GM21528 (cell line): ENCODE results near the gene TBC1D5.
"Not testable (repeated sequence)": the region's sequence is repeated elsewhere in the genome, so short reads cannot be mapped to it uniquely, and the experiment has no call there.

Experiments used
- ATAC-seq: cut with Tn5 transposase; IDR thresholded peaks from one replicate; pipeline ENCODE4 v1.9.1; 2021; ENCODE audit warnings: mild to moderate bottlenecking, moderate library complexity; ENCODE audit not compliant: unreplicated experiment, low FRiP score

TBC1D5 gene

DNA sequence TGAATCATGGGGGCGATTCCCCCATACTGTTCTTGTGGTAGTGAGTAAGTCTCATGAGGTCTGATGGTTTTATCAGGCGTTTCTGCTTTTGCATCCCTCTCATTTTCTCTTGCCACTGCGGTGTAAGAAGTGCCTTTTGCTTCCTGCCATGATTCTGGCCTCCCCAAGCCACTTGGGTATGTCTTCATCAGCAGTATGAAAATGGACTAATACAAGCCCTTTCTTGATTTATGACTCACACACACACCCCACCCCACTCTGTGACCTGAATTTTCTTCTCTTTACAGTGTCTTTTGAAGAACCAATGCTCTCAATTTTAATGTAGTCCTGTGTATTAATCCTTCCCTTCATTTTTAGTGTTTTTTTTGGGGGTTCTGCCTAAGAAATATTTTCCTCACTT lies 612.9 kb downstream of the TBC1D5 start:
- no peak for ATAC-seq

DNA sequence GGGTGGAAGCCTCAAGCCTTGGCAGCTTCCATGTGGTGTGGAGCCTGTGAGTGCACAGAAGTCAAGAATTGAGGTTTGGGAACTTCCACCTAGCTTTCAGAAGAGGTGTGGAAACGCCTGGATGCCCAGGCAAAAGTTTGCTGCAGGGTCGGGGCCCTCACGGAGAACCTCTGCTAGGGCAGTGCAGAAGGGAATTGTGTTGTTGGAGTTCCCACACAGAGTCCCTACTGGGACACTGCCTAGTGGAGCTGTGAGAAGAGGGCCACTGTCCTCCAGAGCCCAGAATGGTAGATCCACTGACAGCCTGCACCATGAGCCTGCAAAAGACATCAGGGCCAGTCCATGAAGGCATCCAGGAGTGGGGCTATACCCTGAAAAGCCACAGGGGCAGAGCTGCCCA lies 613.8 kb downstream of the TBC1D5 start:
- ATAC-seq = not testable (repeated sequence)

DNA sequence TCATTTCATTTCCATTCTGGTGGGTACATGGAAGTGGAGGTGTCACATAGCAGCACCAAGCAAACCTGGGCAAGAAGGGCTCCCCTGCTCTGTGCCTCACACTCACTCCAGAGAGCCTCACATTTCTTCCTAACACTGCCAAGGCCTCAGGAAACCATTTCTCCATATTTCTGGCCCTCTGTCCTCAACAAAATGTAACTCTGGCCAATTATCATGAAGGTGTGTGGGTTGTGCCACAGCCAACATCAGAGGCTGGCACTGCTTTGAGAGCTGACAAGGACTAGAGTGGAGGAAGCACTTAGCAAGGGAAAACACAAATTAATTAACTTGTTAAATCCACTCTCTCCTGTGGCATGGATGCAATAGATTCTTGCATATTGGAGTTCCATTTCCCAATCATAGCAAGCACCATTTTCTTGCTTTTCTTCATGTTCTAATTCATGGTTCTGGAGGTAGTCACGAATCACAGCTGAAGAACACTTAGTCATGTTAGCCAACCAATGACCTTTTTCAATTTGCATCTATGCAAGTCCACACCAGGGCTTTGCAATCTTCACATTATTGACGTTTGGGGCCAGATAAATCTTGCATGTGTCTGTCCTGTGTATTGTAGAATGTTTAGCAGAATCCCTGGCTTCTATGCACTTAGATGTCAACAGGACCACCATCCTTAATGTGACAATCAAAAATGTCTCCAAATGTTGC lies 616.5 kb downstream of the TBC1D5 start:
- no peak for ATAC-seq

DNA sequence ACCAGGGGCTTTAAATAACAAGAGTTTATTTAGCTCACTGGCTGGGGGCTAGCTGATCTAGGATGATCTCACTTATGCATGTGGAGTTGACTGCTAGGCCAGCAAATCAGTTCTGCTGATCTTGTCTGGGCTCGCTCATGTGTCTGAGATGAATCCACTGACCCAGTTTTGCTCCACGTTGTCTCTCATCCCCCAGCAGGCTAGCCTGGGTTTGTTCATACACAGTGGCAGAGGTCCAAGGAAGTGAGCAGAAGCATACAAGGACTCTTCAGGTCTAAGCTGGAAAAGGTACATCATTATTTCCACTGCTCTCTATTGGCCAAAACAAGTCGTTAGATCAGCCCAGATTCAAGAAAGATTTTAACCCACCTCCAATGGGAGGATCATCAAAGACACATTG lies 619.7 kb downstream of the TBC1D5 start:
- no peak for ATAC-seq

DNA sequence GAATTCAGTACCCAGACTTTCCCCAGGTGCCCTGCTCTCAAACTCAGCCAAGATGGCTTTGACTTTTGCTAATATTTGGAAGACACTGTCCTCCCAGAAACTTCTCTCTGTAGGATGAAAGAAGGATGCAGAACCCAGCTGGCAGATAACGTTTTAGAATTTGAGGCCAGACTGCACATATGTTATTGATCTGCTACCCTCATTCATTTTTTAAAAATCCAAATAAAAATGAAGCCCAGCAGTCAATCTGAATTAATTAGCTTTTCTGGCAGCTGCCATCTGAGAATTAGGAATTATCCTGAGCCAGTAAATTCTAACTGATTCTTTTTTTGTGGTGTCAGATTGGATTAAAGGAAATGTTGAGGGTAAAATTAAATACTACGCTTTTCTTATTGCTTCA lies 621.1 kb downstream of the TBC1D5 start:
- ATAC-seq = no peak

DNA sequence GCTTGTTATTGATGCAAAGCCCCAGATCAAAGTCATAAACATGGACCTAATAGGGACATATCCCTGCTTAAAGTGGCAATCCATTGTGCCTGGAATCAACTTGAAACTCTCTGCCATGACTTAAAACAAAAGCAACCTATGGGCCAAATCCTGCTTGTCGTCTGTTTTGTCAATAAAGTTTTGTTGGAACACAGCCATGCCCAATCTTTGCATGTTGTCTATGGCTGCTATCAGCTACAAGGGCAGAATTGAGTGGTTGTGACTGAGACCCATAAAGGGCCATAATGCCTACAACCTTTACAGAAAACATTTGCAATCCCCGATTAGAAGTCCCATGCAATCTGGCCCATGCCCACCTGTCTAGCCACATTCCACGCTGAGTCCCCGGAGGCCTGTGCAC lies 622.3 kb downstream of the TBC1D5 start:
- ATAC-seq = no peak

DNA sequence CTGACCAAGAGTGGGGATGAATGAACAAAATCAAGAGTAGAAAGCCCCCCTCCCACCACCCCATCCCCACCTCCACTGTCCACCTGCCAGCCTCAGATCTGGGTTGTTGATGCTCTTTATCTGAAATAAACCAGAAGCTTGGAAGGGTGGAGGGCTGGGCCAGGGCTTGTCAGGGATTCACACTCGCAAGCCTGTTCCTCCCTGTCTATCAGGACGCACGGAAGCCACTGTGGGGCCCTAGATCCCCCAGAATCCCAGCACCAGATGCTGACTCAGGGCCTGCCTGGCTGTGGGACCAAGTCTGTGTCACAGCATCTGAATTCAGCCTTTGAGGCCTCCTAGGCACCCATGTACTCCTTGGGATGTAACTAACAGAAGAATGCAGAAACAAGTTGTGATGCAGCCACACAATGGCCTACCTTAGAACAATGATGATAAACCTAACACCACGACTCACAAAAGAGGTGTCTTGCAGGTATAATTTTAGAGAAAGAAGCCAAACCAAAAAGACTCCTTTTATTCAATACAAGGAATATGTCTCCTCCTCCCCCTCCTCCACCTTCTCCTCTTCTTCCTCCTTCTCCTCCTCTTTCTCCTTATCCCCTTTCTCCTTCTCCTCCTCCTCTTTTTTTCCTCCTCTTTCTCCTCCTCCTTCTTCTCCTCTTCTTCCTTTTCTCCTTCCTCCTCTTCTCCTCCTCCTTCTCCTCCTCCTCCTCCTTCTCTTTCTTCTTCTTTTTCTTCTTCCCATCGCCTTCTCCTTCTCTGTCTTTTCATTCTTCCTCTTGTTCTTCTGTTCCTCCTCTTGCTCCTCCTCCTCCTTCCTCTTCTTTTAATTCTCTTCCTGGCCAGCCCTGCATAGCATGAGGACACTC lies 623.0 kb downstream of the TBC1D5 start:
- no peak for ATAC-seq

DNA sequence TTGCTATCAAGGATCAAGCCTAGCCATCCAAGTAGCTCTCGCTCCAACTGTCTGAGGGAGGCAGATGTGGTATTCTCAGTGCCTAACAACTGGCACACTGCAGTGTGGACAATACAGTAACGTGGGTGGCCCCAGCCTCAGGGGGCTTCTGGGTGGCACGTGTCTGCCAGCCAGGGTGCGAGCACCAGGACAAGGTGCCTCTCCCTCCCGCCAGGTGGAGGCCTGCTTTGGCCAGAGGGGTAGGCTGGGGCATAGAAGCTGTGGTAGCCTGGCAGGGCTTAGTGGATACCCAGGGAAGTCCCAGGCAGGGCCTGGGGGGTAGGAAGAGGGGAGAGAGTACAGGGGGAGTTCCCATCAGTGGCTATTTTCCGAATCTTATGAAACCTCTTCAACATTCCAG lies 623.7 kb downstream of the TBC1D5 start:
- ATAC-seq = no peak

DNA sequence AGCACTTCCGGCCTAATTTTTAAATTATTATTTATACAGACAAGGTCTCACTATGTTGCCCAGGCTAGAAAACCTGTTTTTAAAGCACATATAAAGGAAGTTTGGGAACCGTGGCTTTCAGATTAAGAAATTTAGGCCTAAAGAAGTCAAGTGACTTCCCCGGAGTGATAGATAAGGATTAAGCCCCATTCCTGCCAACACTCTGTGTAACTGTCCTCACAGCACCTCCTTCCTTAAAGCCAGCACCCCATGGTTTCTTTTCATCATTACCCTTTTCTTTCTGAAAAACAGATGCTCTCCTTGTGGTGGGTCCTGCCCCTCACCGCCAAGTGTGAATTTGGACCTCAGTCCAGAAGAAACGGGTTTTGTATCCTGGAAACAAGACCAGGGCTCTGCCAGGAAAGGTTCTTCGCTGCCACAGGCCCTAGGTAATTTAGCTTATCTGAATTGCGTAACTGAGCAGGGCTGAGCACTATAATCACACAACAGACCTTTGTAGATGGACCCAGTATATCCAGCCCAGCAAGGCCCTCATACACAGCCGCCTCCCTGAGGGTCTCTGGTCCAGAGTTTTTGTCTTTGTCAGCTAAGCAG lies 626.3 kb downstream of the TBC1D5 start:
- no peak for ATAC-seq

DNA sequence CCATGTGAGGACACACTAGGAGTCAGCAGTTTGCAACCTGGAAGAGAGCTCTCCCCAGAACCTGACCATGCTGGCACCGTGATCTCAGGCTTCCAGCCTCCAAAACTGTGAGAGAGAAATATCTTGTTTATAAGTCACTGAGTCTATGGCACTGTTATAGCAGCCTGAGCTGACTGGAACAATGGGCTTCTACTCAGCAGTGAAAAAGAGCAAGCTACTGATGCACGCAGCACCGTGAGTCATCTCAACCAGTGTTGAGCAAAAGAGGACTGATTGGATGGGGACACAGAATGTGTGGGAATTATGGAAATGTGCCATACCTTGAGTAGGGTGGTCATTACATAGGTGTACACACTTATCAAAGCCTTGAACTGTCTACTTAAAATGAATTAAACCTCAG lies 627.2 kb downstream of the TBC1D5 start:
- ATAC-seq = no peak

DNA sequence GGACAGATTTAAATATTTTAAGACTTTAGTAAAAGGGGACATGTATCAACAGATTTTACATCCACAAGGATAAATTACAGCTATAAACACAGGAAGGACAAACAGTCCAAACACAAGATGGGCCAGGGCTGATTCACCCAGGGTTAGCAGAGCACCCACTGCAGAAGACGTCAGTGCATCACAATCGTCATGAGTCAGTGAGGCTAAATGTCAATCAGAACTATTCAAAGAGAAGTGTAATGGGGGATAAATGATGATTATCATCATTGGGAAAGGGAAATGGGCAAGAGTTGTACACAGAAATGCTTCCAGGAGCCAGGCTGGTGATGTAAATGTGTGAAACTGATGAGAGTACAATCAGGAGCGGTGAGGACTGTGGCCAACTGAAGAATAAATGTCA lies 630.8 kb downstream of the TBC1D5 start:
- ATAC-seq = no peak

DNA sequence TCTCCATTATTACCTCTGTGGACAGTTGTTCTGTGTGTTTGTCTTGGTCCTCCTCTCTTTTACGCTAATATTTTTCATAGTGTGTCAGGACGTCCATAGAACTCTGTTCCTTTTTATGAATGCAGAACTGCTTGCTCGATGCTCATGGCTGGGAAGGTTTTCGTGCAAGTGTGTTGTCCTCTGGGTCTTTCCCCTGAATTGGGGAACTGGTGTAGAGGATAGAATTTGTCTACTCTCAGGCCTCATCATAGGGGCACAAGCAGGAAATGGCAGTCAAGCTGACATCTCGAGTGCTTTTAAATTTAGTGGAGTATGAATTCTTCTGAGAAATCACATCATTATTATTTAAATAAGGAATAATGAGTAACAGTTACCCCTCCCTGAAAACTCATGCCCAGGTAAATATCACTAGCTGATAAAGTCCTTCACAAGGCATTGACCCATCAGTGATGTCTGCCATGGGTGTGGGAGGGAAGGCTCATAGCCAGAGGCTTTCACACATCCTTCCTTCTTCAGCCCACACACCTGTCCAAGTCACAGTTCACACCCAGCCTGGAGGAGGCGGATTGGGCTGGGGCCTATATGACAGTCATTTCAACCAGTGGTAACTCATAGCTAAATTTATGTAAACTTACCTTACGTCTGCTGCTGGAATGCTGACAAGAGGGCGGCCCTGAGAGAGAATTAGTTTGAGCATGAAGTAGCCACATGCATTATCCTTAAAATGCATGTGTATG lies 631.6 kb downstream of the TBC1D5 start:
- ATAC-seq = no peak
